GM18870 (cell line): ENCODE data around the gene PDE9A.

Source experiments
- ATAC-seq: cut with Tn5 transposase; IDR thresholded peaks from one replicate; pipeline ENCODE4 v1.9.1; 2021; ENCODE audit warnings: moderate library complexity; ENCODE audit not compliant: unreplicated experiment

The PDE9A gene

DNA sequence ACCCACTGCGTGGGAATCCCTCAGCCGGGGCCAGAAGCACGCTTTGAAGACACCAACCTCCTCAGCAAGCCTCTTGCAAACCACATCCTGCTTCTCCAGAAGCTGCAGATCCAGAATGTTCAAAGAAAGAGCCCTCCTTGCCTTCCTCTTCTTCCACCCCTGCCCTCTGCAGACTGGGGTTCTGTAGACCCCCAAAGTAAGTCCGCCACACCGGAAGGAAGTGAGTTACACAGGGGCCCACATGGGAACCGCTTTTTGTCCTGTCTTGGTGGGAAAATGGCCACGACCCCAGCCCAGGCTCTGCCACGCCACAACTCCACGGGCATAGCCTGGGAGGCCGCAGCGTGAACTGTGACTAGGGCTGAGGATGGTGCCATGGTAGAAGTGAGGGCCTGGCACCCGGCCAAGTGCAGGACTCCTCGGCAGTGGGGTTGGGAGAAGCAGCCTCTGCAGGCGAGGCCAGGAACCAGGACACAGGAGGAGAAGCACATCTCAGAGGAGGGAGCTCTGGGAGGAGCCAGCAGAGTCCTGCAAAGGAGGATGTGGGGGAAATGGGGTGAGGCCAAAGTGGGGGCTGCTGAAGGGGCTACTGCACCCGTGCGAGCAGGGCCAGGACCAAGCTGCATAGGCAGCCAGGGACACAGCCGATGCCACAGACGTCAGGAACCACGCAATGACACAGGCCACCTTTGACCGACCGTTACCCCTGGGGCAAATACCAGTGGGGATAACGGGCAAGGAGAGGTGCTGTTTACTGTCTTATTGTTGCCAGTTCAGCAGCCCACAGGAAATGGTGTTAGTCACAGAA, 30.9 kb downstream of the PDE9A start:
- no peak for ATAC-seq

- ATAC-seq = no peak
Observed at GRCh38 chr21:42685036-42685435, 31.6 kb downstream of the PDE9A start.

DNA sequence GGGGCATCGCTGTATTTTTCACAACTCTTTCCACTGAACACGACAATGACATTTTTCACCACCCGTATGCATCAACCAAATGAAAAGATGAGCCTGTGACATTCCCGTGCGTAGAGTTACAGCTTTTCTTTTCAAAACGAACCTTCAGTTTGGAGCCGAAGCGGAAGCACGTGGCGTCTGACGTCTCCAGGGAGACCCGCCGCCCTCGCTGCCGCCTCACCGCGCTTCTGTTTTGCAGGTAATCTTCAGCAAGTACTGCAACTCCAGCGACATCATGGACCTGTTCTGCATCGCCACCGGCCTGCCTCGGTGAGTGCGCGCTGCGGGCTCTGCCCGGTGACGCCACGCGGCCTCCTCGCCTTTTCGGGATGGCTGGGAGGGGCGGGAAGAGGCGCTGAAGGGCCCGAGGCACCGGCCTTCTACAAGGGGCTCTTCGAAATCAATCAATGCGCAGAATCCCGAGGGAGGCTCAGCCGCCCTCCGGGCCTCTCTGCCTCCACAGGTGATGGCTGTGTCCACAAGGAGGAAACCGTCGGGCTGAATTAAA, 32.6 kb downstream of the PDE9A start:
- ATAC-seq = no peak

DNA sequence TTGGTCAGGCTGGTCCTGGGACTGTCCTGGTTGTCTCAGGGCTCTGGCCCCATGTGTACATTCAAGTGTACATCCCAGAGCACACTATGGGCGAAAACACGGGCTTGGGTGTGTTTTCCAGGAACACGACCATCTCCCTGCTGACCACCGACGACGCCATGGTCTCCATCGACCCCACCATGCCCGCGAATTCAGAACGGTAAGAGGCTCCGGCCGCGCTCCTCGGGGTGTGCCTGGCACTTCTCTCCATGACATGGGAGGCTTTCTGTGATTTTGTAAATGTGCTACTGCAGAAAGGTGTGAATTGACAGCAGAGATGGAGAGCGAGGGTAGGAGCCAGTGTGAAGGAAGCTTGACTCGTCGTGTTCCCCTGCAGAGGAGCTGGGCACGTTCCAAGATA, 34.4 kb downstream of the PDE9A start:
- no peak for ATAC-seq

- ATAC-seq = no peak
Observed at GRCh38 chr21:42688226-42688840, 34.9 kb downstream of the PDE9A start.

DNA sequence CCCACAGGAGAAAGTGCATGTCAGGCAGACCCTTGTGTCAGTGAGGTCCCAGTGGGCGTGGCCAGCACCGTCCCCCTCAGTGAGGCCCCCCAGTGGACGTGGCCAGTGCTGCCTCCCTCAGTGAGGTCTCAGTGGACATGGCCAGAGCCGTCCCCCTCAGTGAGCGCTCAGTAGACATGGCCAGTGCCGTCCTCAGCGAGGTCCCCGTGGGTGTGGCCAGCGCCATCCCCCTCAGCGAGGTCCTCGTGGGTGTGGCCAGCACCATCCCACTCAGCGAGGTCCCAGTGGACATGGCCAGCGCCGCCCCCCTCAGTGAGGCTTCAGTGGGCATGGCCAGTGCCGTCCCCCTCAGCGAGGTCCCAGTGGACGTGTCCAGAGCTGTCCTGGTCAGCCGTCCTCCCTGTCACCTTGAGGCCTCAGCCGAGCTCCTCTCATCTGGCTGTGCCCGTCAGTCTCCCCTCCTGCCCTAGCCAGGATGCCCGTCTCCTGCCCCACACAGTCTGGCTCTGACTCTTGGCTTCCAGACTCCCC, 35.5 kb downstream of the PDE9A start:
- no peak for ATAC-seq

GRCh38 chr21:42690586-42690985, 37.2 kb downstream of the PDE9A start:
- no peak for ATAC-seq

GRCh38 chr21:42691901-42692559, 38.6 kb downstream of the PDE9A start:
- no peak for ATAC-seq

GRCh38 chr21:42692688-42693087, 39.3 kb downstream of the PDE9A start:
- ATAC-seq = no peak

DNA sequence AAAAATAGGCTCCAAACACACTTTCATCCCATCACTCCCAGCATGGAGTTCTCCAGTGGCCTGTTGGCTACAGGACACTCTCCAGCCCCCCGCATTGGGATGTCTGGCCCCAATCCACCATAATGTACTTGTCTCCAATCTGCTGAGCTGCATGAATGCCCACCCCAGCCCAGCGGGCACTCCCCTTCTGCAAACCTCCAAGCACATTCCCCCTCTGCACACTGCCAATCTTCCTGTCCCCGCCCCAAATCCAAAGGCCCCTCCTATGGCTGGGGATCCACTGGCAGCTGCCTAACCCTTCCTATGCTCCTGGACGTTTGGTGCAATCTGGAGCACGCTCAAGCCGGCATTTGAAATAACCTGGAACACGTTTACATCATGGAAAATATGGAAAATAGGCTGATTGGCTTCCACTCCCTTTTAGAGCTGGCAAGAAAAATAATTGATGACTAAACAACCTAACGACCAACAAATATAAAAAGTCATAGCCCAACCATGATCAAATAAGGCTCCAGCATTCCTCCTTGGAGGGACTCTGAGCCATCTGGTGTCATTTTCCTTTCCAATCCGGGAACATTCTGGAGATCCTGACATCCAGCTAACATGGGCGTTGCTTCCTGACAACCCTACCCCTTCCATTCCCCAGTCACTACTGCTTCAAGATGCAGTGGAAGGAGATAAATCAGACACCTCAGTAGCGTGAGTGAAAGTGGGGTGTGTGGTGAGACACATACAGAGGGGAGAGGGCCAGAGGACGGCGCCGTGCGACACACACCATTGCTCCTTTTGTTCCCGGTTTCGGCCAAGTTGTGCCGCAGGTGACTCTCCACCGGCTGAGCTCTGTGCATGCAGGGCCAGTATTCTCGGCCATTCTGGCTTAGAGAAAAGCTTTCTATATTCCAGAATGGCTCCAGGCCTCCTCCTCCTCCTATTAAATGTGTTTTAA, 41.6 kb downstream of the PDE9A start:
- no peak for ATAC-seq

DNA sequence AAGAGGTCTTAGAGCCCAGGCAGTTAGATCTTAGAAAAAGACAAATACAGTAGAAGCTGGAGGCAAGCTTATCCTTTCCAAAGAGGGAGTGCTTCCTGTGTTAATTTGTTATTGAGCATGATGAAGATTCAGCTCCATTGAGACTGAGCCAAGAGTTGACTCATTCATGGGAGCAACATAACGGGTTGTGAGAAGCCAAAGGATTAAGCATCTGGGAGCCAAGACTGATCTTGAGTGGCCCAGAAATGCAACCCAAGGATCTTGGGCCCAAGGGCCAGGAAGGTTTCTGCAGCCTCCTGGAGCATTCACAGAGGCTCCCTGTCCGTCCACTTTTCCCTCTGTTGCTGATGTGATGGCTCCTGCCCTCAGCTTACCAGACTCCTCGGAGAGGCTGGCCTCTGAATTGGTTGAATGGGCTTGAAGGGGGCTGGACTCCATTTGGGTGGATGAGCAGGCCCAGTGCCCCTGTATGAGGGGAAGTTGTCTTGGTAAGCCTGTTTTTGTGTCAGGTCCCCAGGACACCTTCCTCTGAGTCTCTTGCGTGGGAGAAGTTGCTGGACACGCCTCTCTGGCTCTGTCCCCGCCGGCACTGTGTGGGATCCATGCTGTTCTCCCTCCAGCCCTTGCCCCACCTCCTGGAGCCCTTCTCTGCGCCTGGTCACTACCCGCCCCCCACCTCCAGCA, 42.4 kb downstream of the PDE9A start:
- no peak for ATAC-seq

DNA sequence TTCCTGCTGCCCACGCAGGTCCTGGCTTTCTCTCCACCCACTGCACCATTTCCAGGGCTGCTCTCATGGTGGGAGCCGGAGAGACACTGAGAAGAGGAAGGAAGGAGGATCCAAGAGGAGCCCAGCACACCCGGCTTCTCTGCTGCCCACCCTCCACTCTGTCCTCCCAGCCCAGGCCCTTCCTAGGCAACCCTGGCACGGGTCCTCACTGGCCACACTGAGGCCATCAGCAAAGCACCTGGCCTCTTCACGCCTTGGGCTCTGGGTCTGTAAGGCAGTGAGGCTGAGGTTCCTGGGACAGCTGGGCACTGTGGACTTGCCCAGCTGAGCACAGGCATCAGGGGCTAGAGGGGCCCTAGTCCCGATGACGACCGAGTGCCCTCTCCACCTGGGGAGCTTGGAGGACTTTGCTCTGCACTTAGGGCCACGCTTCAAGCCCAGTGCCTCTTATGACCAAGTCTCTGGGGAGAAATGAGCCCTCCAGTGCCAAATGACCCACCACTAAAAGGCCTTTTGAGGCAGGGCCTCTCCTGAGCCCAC, 43.1 kb downstream of the PDE9A start:
- no peak for ATAC-seq

DNA sequence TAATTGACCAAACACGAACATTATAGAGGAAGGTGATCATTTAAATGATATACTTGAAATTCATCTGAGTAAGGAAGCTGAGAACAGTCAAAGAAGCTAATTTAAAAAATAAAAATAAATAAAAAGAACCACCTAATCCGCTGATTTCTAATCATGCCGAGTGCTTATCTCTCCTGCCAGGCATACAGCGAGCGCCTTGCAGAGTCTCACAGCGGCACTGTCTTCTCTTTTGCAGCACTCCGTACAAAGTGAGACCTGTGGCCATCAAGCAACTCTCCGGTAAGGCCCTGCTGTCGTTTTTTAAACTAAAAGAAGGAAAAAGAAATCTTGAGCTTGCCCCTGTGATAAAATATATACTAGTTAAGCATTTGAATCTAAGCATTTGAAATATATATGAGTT, 45.3 kb downstream of the PDE9A start:
- ATAC-seq = no peak

- ATAC-seq = no peak
Observed at GRCh38 chr21:42699196-42699595, 45.8 kb downstream of the PDE9A start.

DNA sequence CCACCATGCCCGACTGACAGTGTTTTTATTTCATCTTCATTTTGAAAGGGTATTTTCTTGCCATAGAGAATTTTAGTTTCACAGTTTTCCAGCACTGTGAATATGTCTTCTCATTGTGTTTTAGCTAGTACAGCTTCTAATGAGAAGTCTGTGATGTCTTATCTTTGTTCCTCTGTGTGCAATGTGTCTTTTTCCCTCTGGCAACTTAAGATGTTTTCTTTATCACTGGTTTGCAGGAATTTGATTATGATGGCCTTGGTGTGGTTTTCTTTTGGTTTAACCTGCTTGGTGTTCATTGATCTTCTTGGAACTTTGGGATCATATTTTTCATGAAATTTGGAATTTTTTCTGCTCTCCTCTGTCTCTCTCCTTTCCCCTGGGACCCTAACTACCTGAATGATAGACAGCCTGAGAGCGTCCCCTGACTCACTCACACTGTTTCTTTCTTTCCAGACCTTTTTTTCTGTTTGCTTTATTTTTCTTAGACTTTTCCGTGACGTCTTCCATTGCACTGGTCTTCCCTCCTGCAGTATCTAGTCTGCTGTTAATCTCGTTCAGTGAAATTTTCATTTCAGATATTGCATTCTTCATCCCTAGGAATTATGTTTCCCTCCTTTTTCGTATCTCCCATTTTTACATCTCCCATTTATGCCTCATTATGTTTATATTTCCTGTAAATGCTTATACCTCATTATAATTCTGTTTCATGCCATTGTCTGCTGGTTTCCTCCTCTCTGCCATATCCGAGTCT, 48.5 kb downstream of the PDE9A start:
- no peak for ATAC-seq

DNA sequence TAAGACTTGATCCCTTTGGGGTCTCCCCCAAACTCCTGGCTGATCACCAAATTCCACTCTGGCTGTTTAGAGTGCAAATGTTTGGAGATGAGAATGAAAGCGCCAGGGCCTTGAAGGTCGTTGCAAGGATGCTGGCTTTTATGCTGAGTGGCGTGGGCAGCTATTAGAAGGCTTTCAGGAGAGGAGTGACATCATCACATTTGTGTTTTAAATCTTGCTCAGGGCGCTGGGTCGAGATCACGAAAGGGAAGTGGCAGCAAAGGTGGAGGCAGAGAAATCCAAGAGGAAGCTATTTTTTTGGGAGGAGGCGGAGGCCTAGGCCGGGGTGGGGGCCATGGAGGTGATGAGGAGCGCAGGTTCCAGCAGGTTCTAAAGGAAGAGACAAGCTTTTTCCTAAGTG, 49.3 kb downstream of the PDE9A start:
- no peak for ATAC-seq

DNA sequence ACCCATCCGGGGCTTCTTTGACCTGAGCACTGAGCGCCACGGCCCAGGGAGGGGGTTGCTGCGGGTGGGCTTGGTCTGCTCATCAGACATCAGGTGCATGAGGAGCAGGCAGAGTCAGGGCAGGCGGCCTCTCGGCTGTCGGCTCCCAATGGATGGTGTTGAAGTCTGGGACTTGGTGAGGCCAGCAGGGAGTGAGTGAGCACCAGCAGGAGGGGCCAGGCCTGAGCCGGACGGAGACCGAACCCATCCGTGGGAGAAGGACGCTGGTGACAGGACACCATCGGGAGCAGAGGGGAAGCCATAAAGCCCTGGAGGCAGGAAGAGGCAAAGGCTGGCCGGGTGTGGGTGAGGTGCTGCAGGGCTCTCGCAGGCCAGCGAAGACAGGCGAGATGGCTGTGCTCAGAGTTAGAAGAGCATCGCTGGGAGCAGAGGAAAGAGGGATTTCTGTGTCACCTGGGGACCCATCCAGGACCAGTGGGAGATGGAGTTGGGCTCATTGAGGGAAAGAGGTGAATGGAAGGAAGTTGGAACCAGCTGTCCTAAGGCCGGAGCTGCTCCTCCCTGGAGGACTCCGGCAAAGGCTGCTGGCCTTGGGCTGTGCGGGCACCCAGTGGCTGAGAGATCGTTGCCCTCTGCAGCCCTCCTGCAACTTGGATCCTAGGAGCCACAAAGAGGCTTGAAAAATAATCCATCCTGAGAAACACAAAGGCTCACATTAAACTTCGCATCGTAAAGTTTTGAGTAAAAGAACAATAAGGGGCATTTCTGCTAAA, 49.9 kb downstream of the PDE9A start:
- ATAC-seq = no peak

GRCh38 chr21:42703965-42704364, 50.5 kb downstream of the PDE9A start:
- no peak for ATAC-seq
